K562 (cell line): ENCODE results near the gene AJM1. TPM values are rescaled to one million over a fixed set of nuclear protein-coding genes. Genes with fewer than 3 reads are reported as not detected.

ENCODE experiments used
- ATAC-seq: fragments of 200-7000 bp; cut with Tn5 transposase; 3 replicates; pipeline ENCODE4 v1.9.1; 2020; ENCODE audit warnings: moderate library complexity
- BruUV-seq: library from RNA; stranded (reverse); fragments of 400-500 nt; replicated peaks from 2 replicates; lab custom pipeline; 2021; lab: Mats Ljungman, UMichigan
- CTCF ChIA-PET: fragments of 300-600 bp; formaldehyde crosslinking; extraction: SDS; loops from one replicate; lab custom pipeline; 2021; ENCODE audit warnings: low intra/inter-chr PET ratio; lab: Yijun Ruan, JAX
- POLR2A ChIA-PET: fragments of 300-600, 350-650 bp; sonication (Branson Sonifier 250); formaldehyde crosslinking; extraction: SDS; loops from one replicate; lab custom pipeline; 2021; ENCODE audit warnings: antibody characterized with exemption, inconsistent platforms; lab: Yijun Ruan, JAX
- DNase-seq, 4 experiments: peaks; one replicate each; pipeline versions ENCODE4 v3.0.0 to v3.0.0-alpha.2; 2011 to 2018; ENCODE audit warnings: low spot score in 3 of 4, mixed read lengths in 3 of 4; ENCODE audit errors: extremely low read depth in 1 of 4
- FAIRE-seq: peaks from 2 replicates; lab custom pipeline; 2011; peaks lifted over from hg19 to GRCh38; lab: Jason Lieb, UNC
- H2AFZ ChIP-seq: 2 replicates; pipeline ENCODE4 v1.6.0; 2011; ENCODE audit warnings: low read depth, low read length, control low read depth, inconsistent platforms
- H3K27ac ChIP-seq: fragments of 200-600 bp; 3 replicates; pipeline ENCODE4 v1.8.0; 2011; ENCODE audit warnings: low read depth, mild to moderate bottlenecking, control low read depth, inconsistent platforms, low read length, moderate library complexity, mixed read lengths; ENCODE audit errors: extremely low read depth
- H3K27me3 ChIP-seq, 2 experiments: fragments of 300-600 bp in 1 of 2; 2 replicates in 1 of 2; 3 replicates in 1 of 2; pipeline versions ENCODE4 v1.6.0 to v1.8.0; 2011; ENCODE audit warnings: inconsistent platforms in 2 of 2, low read length in 2 of 2, mild to moderate bottlenecking in 1 of 2, mixed read lengths in 1 of 2, moderate library complexity in 1 of 2; ENCODE audit not compliant: control insufficient read depth in 2 of 2, insufficient read depth in 2 of 2
- H3K36me3 ChIP-seq: fragments of 300-600 bp; 3 replicates; pipeline ENCODE4 v1.8.0; 2011; ENCODE audit warnings: mild to moderate bottlenecking, low read length, inconsistent platforms; ENCODE audit not compliant: control insufficient read depth, insufficient read depth
- H3K4me1 ChIP-seq, 2 experiments: fragments of 200-600 bp in 1 of 2; replicated peaks in 1 of 2; 2 replicates in 1 of 2; 3 replicates in 1 of 2; pipeline versions ENCODE4 v1.5.1 to v1.8.0; 2011; ENCODE audit warnings: inconsistent platforms in 2 of 2, low read length in 2 of 2, mild to moderate bottlenecking in 1 of 2, mixed read lengths in 1 of 2, moderate library complexity in 1 of 2; ENCODE audit not compliant: control insufficient read depth in 2 of 2, insufficient read depth in 2 of 2
- H3K4me2 ChIP-seq: 2 replicates; pipeline ENCODE4 v1.6.1; 2011; ENCODE audit warnings: low read length, control low read depth, inconsistent platforms, mixed read lengths; ENCODE audit not compliant: insufficient read depth
- H3K4me3 ChIP-seq: fragments of 200-600 bp; sonication (generic), shearing (Covaris generic); 2 replicates; pipeline ENCODE4 v1.5.1; 2016; ENCODE audit warnings: control low read depth, inconsistent platforms
- H3K79me2 ChIP-seq: fragments of 200-600 bp; 3 replicates; pipeline ENCODE4 v1.8.0; 2011; ENCODE audit warnings: low read length, inconsistent platforms; ENCODE audit not compliant: control insufficient read depth, insufficient read depth
- H3K9ac ChIP-seq, 2 experiments: 2 replicates each; pipeline versions ENCODE4 v1.6.0 to v1.6.1; 2011; ENCODE audit warnings: low read depth in 2 of 2, low read length in 2 of 2, control low read depth in 1 of 2, inconsistent platforms in 1 of 2, mild to moderate bottlenecking in 1 of 2, mixed read lengths in 1 of 2; ENCODE audit not compliant: insufficient read depth in 1 of 2
- H3K9me1 ChIP-seq: one replicate; pipeline ENCODE4 v1.6.0; 2011; ENCODE audit warnings: inconsistent platforms, mild to moderate bottlenecking, low read length, moderate library complexity; ENCODE audit not compliant: control insufficient read depth, insufficient read depth
- H3K9me3 ChIP-seq: replicated peaks from 2 replicates; pipeline ENCODE4 v1.5.1; 2011; ENCODE audit warnings: low read depth, low read length, inconsistent platforms; ENCODE audit not compliant: control insufficient read depth, insufficient read depth
- H4K20me1 ChIP-seq: replicated peaks from 2 replicates; pipeline ENCODE4 v1.6.1; 2011; ENCODE audit warnings: low read length, inconsistent platforms, mixed read lengths; ENCODE audit not compliant: control insufficient read depth, insufficient read depth
- BCOR ChIP-seq: fragments of 450-650 bp; IDR thresholded peaks from 2 replicates; pipeline ENCODE4 v1.6.1; 2016
- KDM4B ChIP-seq, 2 experiments: fragments of 450-650 bp in 1 of 2; sonication (generic) in 1 of 2; IDR thresholded peaks; 2 replicates each; pipeline ENCODE4 v1.6.1; 2016 to 2017; ENCODE audit warnings: borderline replicate concordance in 2 of 2, antibody characterized with exemption in 1 of 2, low read depth in 1 of 2, mild to moderate bottlenecking in 1 of 2
- KDM5B ChIP-seq: fragments of 200-600 bp; sonication (generic); IDR thresholded peaks from 2 replicates; pipeline ENCODE4 v1.6.1; 2012; ENCODE audit warnings: low read depth, mild to moderate bottlenecking, moderate library complexity, low read length, control low read depth, inconsistent platforms; ENCODE audit not compliant: insufficient replicate concordance
- RFX5 ChIP-seq: IDR thresholded peaks from 2 replicates; pipeline ENCODE4 v1.6.1; 2011; ENCODE audit warnings: low read depth, mild to moderate bottlenecking, improper control_type of control experiment, low read length
- ZKSCAN1 ChIP-seq: fragments of 150-350 bp; IDR thresholded peaks from 2 replicates; pipeline ENCODE4 v1.6.1; 2016; ENCODE audit warnings: low read depth, low read length
- ZNF583 ChIP-seq: fragments of 250-450 bp; sonication (Bioruptor Pico); IDR thresholded peaks from 2 replicates; pipeline ENCODE4 v1.4.0; 2020
- ZNF830 ChIP-seq: fragments of 250-450 bp; sonication (Bioruptor Pico); IDR thresholded peaks from 2 replicates; pipeline ENCODE4 v1.5.0; 2021; ENCODE audit warnings: mild to moderate bottlenecking
- WGBS: fragments of 100-300 bp; shearing (Covaris generic); methylation state at CpG from one replicate; pipeline ENCODE4 v1.1.6; 2016; ENCODE audit warnings: low coverage, mixed read lengths; ENCODE audit not compliant: insufficient coverage; ENCODE audit errors: missing lambda C conversion rate; 5-methylcytosine and 5-hydroxymethylcytosine counted together
- in situ Hi-C: fragments of 300-500 bp; cut with MboI; formaldehyde crosslinking; loops from 4 replicates; pipeline ENCODE4 v1.15.0; 2018; ENCODE audit warnings: inconsistent platforms, mixed read lengths
- intact Hi-C: fragments of 100-400 bp; cut with micrococcal nuclease; formaldehyde crosslinking; loops from 2 replicates; pipeline ENCODE4 v1.14.2; 2022
- polyA plus RNA-seq, 8 experiments: library from polyadenylated mRNA; depleted of rRNA in 4 of 8; stranded (reverse) in 5 of 8; unstranded in 3 of 8; fragments of >200 nt; fragmentation: Nextera tagmentation in 2 of 8; fragmentation: Illumina TruSeq in 1 of 8; extraction: Ambion mirVana in 2 of 8; extraction: Trizol in 1 of 8; gene quantifications; 2 replicates each; pipeline versions ENCODE4 v1.2.1 to v1.2.3, GENCODE V29; 2011 to 2014; ENCODE audit warnings: inconsistent platforms in 1 of 8, missing spikeins in 1 of 8
- total RNA-seq, 7 experiments: library from RNA; depleted of rRNA in 6 of 7; stranded (reverse); fragments of >200 nt in 6 of 7; fragmentation: Illumina TruSeq in 2 of 7; extraction: Trizol in 2 of 7; gene quantifications; 2 replicates each; pipeline versions ENCODE4 v1.2.1 to v1.2.3, GENCODE V29; 2011 to 2021; ENCODE audit warnings: low replicate concordance in 1 of 7
- TF ChIP-seq, protein P1 (sequence below): sonication (generic); formaldehyde crosslinking; IDR thresholded peaks from 2 replicates; pipeline ENCODE4 v1.8.0; 2023; ENCODE audit warnings: mild to moderate bottlenecking, missing genetic modification reagents
- TF ChIP-seq, protein P2 (sequence below), 2 experiments: fragments of 200-800 bp in 1 of 2; sonication (Bioruptor generic) in 1 of 2; sonication (generic) in 1 of 2; formaldehyde crosslinking in 1 of 2; IDR thresholded peaks in 1 of 2; conservative IDR thresholded peaks in 1 of 2; 2 replicates each; pipeline versions ENCODE4 v1.5.0 to v1.6.1; 2016 to 2020; ENCODE audit warnings: missing compliant biosample characterization in 1 of 2, missing genetic modification characterization in 1 of 2, missing genetic modification reagents in 1 of 2
- TF ChIP-seq, protein P3 (sequence below), 2 experiments: IDR thresholded peaks; 2 replicates each; pipeline ENCODE4 v1.6.1; 2012; ENCODE audit warnings: improper control_type of control experiment in 2 of 2, low read depth in 2 of 2, low read length in 2 of 2, borderline replicate concordance in 1 of 2

Gene AJM1
- total and polyA plus RNA-seq, 9 of the 15 experiments (the other 6 are each of a cell fraction or from before 2014, with no cell fraction given): 0.01 to 3.7 (median 0.65) TPM; not detected in 1

DNA sequence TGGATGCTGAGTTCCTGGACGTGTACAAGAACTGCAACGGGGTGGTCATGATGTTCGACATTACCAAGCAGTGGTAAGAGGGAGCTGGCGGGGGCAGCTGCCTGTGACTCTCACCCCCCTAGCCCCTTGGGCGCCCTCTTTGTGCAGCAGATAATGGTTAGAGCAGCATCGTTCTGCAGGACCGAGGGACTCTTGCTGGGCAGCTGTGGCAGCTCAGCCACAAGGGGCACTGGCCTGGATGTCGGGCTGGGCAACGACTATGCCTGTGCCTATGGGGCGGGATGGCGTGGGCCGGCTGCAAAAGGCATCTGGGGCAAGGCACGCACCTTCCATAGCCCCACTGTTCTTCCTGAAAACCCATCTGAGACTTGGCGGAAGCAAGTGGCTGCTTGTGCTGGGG lies 12.9 kb upstream of the AJM1 start:
- WGBS: 96% methylated on average over 12 of the region's 14 CpGs
- Histone ChIP-seq H3K79me2 (no peaks in the 10 kb centered on the region), H2AFZ (no peak overlapping the region), H3K4me2 (no peak overlapping the region), H3K9ac (no peak overlapping the region; a peak in 1 of 4 replicates), H3K36me3 (peaks cover 92% of the 10 kb centered on the region), H3K27me3 (no peaks in the 10 kb centered on the region), H3K27ac (no peak overlapping the region), H3K9me3 (no peaks in the 10 kb centered on the region), H4K20me1 (no peaks in the 10 kb centered on the region; the same call in 1 of the 2 replicates), H3K9me1 (peaks cover 3% of the 10 kb centered on the region), H3K4me1 (peaks cover 0 to 51% of the 10 kb centered on the region in 2 experiments; a peak in 2 of 5 replicates), H3K4me3 (no peak overlapping the region)
- intact Hi-C loops: no loop called here
- no peak for FAIRE-seq
- ATAC-seq: no peak
- no peak for DNase-seq
- POLR2A ChIA-PET: interaction anchor here (0.8 to 1.2 kb wide), 2 partner anchors 11 to 13 kb away, joined by 3 read pairs; partner anchors contain the start of gene AJM1
- in situ Hi-C loops: no loop called here
- no TSS peak for BruUV-seq
- CTCF ChIA-PET: no interaction called here
- TF ChIP-seq, protein P1, sequence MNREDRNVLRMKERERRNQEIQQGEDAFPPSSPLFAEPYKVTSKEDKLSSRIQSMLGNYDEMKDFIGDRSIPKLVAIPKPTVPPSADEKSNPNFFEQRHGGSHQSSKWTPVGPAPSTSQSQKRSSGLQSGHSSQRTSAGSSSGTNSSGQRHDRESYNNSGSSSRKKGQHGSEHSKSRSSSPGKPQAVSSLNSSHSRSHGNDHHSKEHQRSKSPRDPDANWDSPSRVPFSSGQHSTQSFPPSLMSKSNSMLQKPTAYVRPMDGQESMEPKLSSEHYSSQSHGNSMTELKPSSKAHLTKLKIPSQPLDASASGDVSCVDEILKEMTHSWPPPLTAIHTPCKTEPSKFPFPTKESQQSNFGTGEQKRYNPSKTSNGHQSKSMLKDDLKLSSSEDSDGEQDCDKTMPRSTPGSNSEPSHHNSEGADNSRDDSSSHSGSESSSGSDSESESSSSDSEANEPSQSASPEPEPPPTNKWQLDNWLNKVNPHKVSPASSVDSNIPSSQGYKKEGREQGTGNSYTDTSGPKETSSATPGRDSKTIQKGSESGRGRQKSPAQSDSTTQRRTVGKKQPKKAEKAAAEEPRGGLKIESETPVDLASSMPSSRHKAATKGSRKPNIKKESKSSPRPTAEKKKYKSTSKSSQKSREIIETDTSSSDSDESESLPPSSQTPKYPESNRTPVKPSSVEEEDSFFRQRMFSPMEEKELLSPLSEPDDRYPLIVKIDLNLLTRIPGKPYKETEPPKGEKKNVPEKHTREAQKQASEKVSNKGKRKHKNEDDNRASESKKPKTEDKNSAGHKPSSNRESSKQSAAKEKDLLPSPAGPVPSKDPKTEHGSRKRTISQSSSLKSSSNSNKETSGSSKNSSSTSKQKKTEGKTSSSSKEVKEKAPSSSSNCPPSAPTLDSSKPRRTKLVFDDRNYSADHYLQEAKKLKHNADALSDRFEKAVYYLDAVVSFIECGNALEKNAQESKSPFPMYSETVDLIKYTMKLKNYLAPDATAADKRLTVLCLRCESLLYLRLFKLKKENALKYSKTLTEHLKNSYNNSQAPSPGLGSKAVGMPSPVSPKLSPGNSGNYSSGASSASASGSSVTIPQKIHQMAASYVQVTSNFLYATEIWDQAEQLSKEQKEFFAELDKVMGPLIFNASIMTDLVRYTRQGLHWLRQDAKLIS (CRISPR knock-in tag): no peak
- TF ChIP-seq ZKSCAN1: no peak
- TF ChIP-seq ZNF583 (CRISPR knock-in tag): no peak
- no peak for TF ChIP-seq ZNF830 (CRISPR knock-in tag)
- TF ChIP-seq, protein P2, sequence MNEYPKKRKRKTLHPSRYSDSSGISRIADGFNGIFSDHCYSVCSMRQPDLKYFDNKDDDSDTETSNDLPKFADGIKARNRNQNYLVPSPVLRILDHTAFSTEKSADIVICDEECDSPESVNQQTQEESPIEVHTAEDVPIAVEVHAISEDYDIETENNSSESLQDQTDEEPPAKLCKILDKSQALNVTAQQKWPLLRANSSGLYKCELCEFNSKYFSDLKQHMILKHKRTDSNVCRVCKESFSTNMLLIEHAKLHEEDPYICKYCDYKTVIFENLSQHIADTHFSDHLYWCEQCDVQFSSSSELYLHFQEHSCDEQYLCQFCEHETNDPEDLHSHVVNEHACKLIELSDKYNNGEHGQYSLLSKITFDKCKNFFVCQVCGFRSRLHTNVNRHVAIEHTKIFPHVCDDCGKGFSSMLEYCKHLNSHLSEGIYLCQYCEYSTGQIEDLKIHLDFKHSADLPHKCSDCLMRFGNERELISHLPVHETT (CRISPR knock-in tag; conservative IDR thresholded peaks at IDR 0.05 in 1 of 2, IDR thresholded peaks at IDR 0.05 in 1 of 2): no peak
- no peak for TF ChIP-seq KDM4B (IDR thresholded peaks at IDR 0.05; ENCODE audit: borderline replicate concordance in 2 of 2, low read depth in 1 of 2)
- TF ChIP-seq BCOR: no peak
- TF ChIP-seq KDM5B: no peak
- no peak for TF ChIP-seq RFX5
- TF ChIP-seq, protein P3, sequence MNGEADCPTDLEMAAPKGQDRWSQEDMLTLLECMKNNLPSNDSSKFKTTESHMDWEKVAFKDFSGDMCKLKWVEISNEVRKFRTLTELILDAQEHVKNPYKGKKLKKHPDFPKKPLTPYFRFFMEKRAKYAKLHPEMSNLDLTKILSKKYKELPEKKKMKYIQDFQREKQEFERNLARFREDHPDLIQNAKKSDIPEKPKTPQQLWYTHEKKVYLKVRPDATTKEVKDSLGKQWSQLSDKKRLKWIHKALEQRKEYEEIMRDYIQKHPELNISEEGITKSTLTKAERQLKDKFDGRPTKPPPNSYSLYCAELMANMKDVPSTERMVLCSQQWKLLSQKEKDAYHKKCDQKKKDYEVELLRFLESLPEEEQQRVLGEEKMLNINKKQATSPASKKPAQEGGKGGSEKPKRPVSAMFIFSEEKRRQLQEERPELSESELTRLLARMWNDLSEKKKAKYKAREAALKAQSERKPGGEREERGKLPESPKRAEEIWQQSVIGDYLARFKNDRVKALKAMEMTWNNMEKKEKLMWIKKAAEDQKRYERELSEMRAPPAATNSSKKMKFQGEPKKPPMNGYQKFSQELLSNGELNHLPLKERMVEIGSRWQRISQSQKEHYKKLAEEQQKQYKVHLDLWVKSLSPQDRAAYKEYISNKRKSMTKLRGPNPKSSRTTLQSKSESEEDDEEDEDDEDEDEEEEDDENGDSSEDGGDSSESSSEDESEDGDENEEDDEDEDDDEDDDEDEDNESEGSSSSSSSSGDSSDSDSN (IDR thresholded peaks at IDR 0.05; ENCODE audit: borderline replicate concordance in 1 of 2, low read depth in 2 of 2, low read length in 2 of 2): no peak
